HG03175 (cell line): Measurements from ENCODE around the gene THSD4.

Source experiments
- ATAC-seq: cut with Tn5 transposase; IDR thresholded peaks from one replicate; pipeline ENCODE4 v1.9.1; 2021; ENCODE audit warnings: mild to moderate bottlenecking, moderate library complexity; ENCODE audit not compliant: unreplicated experiment

THSD4 gene

DNA sequence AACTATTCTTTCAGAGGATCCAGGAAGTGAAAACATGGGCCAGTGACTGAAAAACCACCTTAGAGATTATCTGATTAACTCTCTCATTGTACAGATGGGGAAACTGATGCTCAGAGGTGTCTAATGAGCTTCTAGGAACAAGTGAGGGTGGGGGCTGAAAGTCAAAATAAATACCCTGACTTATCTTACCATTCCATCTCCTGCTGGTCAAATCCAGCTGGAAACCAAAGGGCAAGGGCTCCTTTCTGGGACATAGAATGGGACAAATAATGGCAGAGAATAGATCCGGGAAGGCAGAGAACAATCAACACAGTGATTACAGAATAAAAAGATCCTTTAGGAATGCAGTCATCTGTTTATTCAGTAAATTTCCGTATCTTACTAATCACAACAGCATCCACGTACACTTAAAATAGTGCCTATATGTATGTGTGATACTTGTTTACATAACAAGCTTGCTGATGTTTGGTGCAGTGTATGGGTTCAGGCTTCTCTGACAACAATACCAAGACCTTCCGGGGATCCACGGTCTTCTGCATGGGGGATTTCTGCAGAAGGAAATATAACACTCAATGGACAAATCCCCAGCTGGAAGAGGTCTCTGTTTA, 173.2 kb downstream of the THSD4 start:
- no peak for ATAC-seq

DNA sequence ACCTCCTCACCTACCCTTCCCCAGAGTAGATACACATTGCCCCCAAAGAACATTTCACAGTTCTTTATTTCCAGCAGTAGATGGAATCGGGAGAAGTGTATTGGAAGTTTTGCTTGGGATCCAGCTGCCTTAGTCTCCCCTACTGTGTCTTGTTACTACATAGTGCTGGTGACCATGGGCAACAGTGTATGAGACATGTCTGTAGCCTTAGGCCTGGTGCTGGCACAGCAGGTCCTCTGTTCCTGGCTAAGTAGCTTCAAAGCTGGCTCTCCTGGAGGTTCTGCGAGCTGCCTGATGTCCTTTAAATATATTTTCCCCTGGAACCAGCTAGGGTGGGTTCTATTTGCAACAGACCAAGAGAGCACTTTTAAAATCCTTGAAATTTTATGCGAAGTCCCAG, 174.7 kb downstream of the THSD4 start:
- ATAC-seq: no peak

DNA sequence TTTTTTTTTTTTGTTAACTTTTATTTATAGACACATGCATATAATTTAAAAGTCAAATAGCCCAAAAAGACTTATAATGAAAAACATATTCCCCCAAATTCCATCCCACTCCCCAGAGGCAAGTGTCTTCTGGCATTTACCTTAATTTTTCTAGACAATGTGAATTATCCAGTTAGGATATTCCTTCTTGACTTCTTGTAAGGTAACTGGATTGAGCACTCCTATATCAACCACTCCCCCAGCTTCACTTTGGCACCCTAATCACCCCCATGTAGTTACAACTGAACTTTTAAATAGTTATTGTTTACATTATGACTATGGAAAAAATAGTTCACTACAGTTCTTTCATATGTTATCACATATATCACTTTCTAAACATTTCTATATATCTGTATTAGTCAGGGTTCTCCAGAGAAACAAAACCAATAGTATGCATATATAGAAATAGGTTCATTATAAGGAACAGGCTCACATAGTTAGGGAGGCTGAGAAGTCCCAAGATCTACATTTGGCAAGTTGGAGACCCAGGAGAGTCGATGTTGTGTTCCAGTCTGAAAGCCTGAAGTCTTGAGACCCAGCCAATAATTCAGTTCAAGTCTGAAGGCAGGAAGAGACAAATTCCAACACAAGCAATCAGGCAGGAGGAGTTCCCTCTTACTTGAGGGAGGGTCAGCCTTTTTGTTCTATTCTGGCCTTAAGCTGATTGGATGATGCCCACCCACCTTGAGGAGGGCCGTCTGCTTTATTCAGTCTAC, 175.8 kb downstream of the THSD4 start:
- no peak for ATAC-seq

DNA sequence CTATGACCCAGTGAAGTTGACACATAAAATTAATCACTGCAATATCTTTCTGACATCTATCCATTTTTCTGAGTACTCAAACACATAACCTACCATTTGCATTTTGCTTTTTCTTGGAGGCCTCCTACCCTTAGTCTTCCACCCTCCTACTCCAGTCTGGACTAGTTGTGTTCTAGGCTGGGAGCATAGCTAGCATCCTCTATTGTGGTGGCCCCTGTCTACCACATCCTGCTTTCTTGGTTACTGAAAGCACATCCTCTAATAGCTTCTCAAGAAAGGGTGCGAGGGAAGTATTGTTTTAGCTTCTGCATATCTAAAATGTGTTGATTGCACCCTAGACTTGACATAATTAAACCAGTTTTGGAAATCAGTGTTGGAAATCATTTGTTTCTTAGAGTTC, 176.5 kb downstream of the THSD4 start:
- ATAC-seq: no peak

DNA sequence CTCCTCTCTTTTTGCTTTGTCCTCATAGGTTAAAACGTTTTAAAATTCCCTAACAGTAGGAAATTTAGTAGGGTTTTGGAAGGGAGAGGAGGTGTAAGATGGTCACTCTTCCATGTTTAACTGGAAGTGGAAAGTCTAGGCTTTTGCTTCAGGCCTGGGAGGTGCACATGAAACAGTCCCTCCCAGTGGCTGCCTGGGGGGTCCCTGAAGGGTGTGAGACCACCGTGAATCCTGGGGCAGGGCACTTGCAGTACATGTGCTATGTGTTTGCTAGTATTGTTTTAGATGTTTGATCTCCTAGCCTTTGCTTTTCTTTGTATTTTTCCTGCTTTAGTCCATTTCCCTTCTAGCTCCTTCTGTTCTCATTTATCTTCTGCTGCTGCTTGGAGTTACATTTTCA, 178.5 kb downstream of the THSD4 start:
- no peak for ATAC-seq

DNA sequence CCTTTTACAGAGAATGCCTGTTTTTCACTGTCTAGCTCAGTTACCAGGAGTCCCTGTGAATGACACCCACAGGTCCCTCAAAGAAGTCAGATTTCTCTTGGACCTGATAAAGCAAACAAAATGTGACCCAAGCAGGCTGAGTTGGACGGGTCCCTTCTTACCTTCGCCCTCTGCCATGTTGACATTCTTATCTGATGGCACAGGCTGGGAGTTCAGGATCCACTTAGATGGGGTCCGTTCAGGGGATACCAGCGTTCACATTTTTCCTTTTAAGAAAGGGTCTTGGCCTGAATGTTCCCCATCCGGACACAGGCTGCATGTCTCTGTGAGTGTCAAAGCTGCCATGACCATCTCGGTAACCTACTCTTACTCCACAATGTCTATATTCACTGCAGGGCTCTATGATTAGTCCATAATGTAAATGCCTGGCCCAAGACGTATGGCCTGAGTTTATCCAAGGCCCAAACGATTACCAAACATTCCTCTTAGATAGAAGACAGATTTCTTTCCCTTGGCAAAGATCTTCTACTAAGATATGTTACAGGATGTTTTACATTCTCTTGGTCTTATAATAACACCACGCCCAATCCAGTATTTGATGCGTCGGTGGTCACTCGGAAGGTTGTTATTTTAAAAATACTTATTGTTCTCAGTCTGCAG, 179.1 kb downstream of the THSD4 start:
- no peak for ATAC-seq

DNA sequence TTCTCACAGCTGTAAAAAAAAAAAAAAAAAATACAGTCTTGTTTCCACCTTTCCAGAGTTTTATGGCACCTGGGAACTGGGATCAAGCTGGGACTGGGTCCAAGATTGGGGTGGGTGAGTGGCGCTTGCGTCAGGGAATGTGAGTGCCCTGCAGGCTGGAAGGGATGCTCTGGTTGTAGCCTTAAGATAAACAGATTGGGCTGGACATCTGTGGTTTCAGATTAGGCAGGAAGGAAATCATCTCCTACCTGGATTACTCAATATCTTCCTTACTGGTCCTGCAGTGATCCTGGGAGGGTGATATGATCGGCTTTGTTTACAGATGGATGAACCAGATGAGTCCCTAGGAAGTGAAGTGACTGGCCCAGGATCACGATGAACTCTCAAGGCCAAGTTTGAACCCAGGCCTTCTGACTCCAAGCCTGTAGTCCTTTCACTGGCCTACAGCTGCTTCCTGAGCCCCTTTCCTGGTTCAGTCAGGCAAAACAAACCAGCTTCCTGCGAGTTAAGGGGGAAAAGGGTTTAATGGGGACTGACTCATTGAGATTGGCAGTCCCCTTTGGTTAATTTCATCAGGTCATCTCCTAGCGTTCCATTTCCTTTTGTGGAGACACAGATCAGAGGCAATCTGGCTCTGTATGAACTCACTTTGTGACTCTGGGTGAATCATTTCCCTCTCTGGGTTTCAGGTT, 179.8 kb downstream of the THSD4 start:
- no peak for ATAC-seq

DNA sequence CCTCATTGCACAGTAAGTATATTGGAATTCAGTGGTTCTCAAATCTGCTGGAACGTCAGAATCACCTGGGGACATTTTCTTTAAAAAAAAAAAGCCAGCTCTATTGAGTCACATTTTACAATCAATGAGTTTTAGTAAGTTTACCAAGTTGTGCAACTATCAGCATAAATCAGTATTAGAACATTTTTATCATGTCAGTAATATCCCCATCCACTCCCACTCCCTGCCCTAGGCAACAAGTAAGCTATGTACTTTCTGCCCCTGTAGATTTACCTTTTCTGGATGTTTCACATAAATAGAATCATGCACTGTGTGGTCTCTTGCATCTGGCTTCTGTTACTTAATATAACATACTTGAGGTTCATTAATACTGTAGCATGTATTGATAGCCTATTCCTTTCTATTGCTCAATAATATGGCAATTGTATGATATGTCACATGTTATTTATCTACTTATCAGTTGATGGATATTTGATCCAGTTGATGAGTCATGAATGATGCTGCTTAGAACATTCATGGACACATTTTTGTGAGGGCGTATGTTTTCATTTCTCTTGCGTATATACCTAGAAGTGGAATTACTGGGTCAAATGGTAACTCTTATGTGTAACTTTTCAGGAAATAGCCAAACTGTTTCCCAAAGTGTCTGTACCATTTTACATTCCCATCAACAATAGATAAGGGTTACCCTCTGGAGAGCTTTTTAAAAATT, 180.5 kb downstream of the THSD4 start:
- no peak for ATAC-seq

DNA sequence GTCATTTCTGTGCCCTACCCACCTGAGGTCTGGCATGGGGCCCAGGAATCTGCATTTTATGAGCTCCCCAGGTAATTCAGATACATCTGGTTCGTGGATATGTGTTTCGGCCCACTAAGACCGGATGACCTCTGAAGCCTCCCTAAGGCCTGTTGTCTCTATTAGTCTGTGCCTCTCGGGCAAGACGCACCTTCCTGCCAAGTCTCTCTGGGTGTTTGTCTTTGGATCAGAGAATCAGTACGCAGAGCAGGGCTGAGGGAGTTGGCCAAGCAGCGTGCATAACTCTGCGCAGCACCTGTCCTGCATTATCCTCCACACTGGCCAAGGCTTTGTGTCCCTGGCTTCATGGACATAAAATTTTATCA, 181.0 kb downstream of the THSD4 start:
- no peak for ATAC-seq

DNA sequence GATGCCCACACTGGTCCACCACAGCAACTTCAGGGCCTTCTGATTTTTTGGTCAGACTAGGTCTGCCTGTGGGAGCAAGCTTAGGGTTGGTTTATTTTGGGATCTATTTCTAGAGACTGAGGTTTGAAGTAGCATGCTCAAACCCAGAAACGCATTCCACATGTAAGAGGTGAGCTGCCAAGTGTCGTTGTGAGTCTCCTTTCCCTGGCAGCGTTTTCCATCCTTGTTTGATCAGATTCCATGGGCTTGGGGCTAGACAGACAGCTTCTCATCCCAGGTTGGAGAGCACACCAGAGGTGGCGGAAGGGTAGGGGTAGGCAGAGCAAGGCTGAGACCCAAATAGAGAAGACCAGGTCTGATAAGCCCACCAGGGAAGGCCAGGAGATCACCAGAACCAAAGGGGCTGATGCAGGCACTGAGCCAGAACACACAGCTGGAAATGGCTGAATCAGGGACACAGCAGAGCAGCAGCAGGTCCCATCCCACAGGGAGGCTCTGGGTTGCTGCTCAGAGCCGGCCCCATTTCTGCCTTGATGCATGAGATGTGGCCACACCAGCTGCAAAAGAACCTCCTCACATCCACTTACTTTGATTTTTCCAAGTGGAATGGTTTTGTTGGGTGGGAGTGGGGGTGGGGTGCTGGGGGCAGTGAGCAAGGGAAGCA, 186.8 kb downstream of the THSD4 start:
- no peak for ATAC-seq

DNA sequence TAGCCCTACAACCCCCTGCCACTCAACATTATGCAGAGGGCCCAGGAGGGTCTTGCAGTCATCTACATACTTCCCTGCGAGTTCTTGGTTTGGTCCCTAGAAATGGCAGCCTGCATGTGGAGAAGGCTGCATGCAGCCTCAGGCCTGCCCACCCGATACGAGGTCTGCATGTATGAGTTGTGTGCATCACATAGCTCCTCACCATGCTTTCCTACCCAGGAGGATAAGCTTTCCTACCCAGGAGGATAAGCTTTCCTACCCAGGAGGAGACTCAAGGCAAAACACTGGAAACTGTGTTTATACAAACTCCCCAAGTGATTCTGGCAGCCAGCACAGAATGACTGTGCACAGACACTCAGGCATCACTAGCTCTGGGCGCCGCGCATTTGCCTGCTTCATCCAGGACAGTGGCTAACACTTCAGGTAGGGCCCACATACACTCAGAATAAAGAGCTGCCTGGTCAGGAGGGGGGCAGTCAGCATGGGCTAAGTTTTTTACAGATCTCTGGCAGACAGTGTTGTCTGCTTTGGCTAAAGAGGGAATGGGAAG, 187.7 kb downstream of the THSD4 start:
- no peak for ATAC-seq

DNA sequence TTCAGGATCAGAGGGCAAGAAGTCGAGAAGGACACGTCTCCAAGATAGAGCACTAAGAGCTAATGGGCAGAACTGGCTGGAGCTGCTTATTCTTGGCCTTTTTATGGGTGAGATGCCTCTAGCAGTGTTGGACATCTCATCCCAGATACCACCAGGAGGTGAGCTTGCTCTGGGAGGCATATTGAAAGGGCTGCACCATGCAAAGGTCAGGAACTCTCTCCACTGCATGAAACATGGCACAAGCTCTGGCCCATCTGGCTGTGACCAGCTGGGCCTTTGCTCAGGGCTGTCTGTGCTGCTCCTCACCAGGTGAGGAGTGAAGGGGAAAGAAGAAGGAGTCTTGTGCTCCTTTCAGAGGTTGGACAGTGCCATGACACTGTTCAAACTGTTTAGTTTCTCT, 188.7 kb downstream of the THSD4 start:
- no peak for ATAC-seq

DNA sequence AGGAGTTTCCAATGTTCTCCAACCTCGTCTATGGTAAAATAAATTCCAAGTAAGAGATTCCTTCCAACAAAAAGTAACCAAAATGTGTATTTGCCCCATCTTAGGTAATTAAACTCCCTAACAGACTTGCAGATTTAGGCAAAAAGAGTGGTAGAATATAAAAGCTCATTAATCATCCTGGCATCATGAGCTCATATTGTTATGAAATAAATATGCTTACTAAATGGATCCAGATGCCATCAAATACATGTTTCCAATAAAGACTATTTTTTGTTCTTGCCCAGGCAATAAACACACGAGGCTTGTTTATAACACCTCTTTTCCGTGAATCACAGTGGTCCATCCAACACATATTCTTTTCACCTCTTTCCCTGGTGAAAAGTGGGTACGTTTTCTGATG, 189.4 kb downstream of the THSD4 start:
- no peak for ATAC-seq

DNA sequence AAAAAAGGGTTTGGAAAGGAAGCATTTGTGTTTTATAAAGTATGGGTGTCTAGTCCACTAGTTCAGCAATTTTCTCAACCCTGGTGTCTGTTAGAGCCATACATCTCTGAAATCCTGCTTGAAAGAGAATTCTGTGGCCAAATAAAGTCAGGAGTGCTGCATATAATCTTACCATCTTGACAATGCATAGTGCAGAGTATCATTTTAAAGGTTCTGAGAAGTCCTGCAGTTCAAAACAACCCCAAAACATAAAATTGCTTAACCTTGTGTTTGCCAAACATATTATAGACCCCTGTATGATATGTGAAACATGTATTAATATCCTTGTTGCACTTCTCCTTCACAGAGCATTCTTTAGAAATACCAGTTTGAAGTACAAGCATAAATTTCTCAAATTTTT, 191.3 kb downstream of the THSD4 start:
- no peak for ATAC-seq

DNA sequence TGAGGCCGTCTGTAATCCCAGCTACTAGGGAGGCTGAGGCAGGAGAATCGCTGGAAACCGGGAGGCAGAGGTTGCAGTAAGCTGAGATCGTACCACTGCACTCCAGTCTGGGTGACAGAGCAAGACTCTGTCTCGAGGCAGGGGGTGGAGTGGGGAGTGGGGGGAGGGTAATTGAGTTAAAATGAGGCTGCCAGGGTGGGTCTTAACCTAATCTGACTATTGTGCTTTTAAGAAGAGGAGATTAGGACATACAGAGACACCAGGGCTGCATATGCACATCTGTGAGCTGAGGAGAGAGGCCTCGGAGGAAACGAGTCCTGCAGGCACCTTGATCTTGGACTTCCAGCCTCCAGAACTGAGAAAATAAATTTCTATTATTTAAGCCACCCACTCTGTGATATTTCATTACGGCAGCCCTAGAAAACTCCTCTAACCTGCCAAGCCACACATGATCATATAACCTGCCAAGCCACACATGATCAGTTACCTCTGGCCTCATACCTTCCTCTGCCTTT, 197.0 kb downstream of the THSD4 start:
- no peak for ATAC-seq

DNA sequence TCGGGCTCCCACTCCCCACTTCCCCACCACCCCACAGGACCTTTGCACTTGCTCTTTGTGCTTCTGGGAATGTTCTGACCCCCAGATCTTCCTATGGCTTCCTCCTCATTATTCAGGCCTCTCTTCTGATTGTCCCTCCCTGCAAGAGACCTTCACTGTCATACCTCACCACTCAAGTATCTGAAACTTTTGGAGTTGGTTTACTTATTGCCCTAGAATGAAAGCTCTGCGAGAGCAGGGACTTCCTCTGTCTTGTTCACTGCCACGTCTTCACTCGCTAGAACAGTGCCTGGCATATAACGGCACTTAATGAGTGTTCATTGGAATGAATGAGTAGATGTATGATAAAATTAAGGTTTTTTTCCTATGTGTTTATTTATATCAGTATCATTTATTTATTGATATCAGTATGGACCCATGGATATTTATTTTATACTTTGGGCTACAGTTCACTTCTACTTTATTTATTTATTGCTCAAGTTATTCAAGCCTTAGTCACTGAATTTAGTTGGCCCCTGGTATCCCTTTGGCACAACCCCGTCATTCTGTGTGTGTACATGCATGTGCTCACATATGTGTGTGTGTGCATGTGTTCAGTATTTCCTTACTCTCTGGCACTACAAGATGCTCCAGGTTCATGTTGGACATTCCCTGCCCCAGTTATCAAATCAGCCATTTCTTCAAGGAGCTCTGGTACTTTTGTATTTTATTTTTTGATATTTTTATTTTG, 197.6 kb downstream of the THSD4 start:
- no peak for ATAC-seq

DNA sequence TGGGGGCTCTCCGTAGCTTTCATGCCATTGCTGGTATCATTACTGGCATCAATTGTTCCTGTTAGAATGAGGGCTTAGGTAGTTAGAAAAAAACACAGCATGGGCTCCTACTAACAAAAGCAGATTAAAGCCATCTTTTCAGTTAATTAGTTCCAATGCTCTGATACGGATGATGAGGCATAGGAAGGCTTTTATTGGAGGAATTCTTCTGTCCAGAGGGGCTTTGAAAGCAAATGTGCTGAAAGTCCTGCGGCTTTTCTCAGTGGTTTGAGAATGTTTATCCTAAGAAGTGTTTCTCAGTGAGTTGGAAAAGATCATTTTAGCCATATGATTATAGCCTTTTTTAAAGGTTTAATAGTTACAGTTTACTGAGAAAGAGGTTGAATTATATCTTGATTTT, 198.5 kb downstream of the THSD4 start:
- ATAC-seq: no peak

DNA sequence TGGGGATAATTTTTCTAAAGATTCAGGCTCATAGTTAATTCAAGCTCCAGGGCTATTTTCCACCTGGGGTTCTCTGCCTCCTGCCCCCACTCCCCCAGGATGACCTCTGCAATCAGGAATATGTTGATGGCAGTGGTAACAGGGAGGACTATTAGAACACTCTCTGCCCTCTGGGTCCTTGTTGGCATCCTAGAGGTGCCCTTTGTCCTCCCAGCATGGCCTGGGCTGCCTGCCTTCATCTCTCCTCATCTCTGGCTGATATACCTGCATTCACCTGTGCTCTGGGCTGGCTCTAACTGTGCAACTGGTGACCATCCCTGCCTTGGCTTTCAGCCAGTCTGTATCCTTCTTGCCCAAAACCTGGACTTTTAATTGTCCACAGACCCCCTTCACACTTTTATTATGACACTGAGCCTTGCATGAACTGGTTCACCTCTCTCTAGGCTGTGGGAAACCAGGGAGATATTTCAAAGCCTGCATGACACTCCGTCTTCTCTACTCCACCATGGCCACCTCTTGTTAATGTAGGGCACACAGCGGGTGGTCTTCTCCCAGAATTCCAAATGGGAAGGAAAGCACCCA, 199.8 kb downstream of the THSD4 start:
- ATAC-seq: no peak

DNA sequence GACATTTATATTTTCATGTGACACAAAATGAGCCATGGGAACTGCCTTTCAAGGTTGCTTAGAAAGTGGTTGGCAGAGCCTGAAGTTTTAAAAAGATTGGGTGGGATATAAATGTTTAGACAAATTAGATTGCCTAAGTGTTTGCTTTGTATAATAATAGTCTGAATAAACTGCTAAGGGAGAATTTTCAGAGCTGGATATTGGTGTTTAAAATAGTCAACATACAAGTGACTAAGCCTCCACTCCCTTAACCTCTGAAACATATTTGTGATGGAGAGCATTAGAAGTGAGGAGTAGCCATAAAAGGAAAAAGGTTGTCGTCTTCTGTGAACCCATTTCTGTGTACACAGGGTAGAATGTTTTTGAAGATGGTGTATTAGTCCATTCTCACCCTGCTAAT, 201.6 kb downstream of the THSD4 start:
- no peak for ATAC-seq
